HUES64 (cell line): Measurements from ENCODE around the gene FGD4.
"Not testable (repeated sequence)": the region's sequence is repeated elsewhere in the genome, so short reads cannot be mapped to it uniquely, and the experiment has no call there.

Experiments
- H3K27ac ChIP-seq: 2 replicates; pipeline ENCODE4 v1.7.0; 2013; ENCODE audit warnings: low read depth, low read length, inconsistent platforms
- H3K27me3 ChIP-seq: 2 replicates; pipeline ENCODE4 v1.6.1; 2013; ENCODE audit warnings: mild to moderate bottlenecking, low read length; ENCODE audit not compliant: insufficient read depth
- H3K36me3 ChIP-seq: 2 replicates; pipeline ENCODE4 v1.6.1; 2013; ENCODE audit warnings: mild to moderate bottlenecking, low read length; ENCODE audit not compliant: insufficient read depth
- H3K4me1 ChIP-seq: 2 replicates; pipeline ENCODE4 v1.6.1; 2013; ENCODE audit warnings: mild to moderate bottlenecking, low read length, moderate library complexity; ENCODE audit not compliant: insufficient read depth
- H3K4me3 ChIP-seq: 2 replicates; pipeline ENCODE4 v1.5.1; 2013; ENCODE audit warnings: mild to moderate bottlenecking, low read length, moderate library complexity
- H3K9ac ChIP-seq: 2 replicates; pipeline ENCODE4 v1.6.1; 2013; ENCODE audit warnings: mild to moderate bottlenecking, low read depth, low read length
- H3K9me3 ChIP-seq: 2 replicates; pipeline ENCODE4 v1.6.1; 2013; ENCODE audit warnings: low read depth, low read length; ENCODE audit not compliant: insufficient read depth
- WGBS: fragments of 150-250, 120-280 bp; methylation state at CpG from one replicate; pipeline ENCODE4 v1.1.7; 2013; ENCODE audit warnings: missing lambda C conversion rate; 5-methylcytosine and 5-hydroxymethylcytosine counted together

Gene FGD4

GRCh38 chr12:32562413-32562812 is 163.1 kb downstream of the FGD4 start:
- peak overlapping the region; percentile 13; the same call in 1 of the 2 replicates for H3K9ac ChIP-seq
- peaks cover 53% of the 10 kb centered on the region for H3K4me1 ChIP-seq
- not testable (repeated sequence) for H3K27ac ChIP-seq, H3K27me3 ChIP-seq, H3K9me3 ChIP-seq, H3K4me3 ChIP-seq
- H3K36me3 ChIP-seq, result peaks cover 17% of the 10 kb centered on the region
- no CpG with 5 or more reads among the region's 6 CpGs for WGBS

GRCh38 chr12:32566663-32567295 is 167.4 kb downstream of the FGD4 start:
- no peak overlapping the region for H3K4me3 ChIP-seq
- H3K36me3 ChIP-seq, result peaks cover 17% of the 10 kb centered on the region
- no peaks in the 10 kb centered on the region for H3K27me3 ChIP-seq
- WGBS, result 26% methylated on average over 1 of the region's 2 CpGs
- H3K4me1 ChIP-seq, result peaks cover 47% of the 10 kb centered on the region
- no peak overlapping the region for H3K9ac ChIP-seq
- peaks cover 3% of the 10 kb centered on the region; the same call in 1 of the 2 replicates for H3K9me3 ChIP-seq
- no peak overlapping the region; the same call in 1 of the 2 replicates for H3K27ac ChIP-seq

GRCh38 chr12:32567296-32567674 is 167.9 kb downstream of the FGD4 start:
- H3K4me1 ChIP-seq, result peaks cover 42% of the 10 kb centered on the region
- H3K27ac ChIP-seq, result no peak overlapping the region; the same call in 1 of the 2 replicates
- no peak overlapping the region for H3K9ac ChIP-seq
- H3K36me3 ChIP-seq, result peaks cover 17% of the 10 kb centered on the region
- H3K4me3 ChIP-seq, result no peak overlapping the region
- no peaks in the 10 kb centered on the region for H3K27me3 ChIP-seq
- WGBS, result 88% methylated on average over 4 of the region's 6 CpGs
- peaks cover 3% of the 10 kb centered on the region; the same call in 1 of the 2 replicates for H3K9me3 ChIP-seq

- WGBS, result 82% methylated on average over 1 of the region's 1 CpG
- Histone ChIP-seq H3K36me3 (peaks cover 17% of the 10 kb centered on the region), H3K27me3 (no peaks in the 10 kb centered on the region), H3K9me3 (peaks cover 3% of the 10 kb centered on the region; the same call in 1 of the 2 replicates), H3K4me3 (no peak overlapping the region), H3K27ac (no peak overlapping the region), H3K9ac (no peak overlapping the region), H3K4me1 (peaks cover 42% of the 10 kb centered on the region)
These were observed 168.9 kb downstream of the FGD4 start for GRCh38 chr12:32568228-32568627.

GRCh38 chr12:32569259-32569658 is 169.9 kb downstream of the FGD4 start:
- H3K9me3 ChIP-seq, result no peaks in the 10 kb centered on the region
- H3K27me3 ChIP-seq, result no peaks in the 10 kb centered on the region
- peaks cover 42% of the 10 kb centered on the region for H3K4me1 ChIP-seq
- peaks cover 13% of the 10 kb centered on the region for H3K36me3 ChIP-seq
- H3K4me3 ChIP-seq, result no peak overlapping the region
- 68% methylated on average over 2 of the region's 2 CpGs for WGBS
- no peak overlapping the region for H3K9ac ChIP-seq
- H3K27ac ChIP-seq, result no peak overlapping the region

- peaks cover 44% of the 10 kb centered on the region for H3K36me3 ChIP-seq
- WGBS, result 100% methylated on average over 1 of the region's 1 CpG
These were observed 175.2 kb downstream of the FGD4 start for GRCh38 chr12:32574585-32574984.

GRCh38 chr12:32577328-32577727 is 178.0 kb downstream of the FGD4 start:
- no peaks in the 10 kb centered on the region for H3K27me3 ChIP-seq
- no peak overlapping the region for H3K27ac ChIP-seq
- no peaks in the 10 kb centered on the region; the same call in 1 of the 2 replicates for H3K9me3 ChIP-seq
- peaks cover 66% of the 10 kb centered on the region for H3K36me3 ChIP-seq
- H3K9ac ChIP-seq, result no peak overlapping the region
- H3K4me1 ChIP-seq, result no peaks in the 10 kb centered on the region
- H3K4me3 ChIP-seq, result no peak overlapping the region
- 95% methylated on average over 2 of the region's 2 CpGs for WGBS

More at GRCh38 chr12:32574585-32574984, 175.2 kb downstream of the FGD4 start:
- H3K4me1 ChIP-seq, result 0 out of 2 replicates have a peak, but pooled peaks cover under 1% of the 10 kb centered on the region
- H3K27me3 ChIP-seq, result no peaks in the 10 kb centered on the region
- H3K27ac ChIP-seq, result no peak overlapping the region
- no peak overlapping the region for H3K9ac ChIP-seq
- H3K9me3 ChIP-seq, result no peaks in the 10 kb centered on the region; the same call in 1 of the 2 replicates
- no peak overlapping the region for H3K4me3 ChIP-seq

- H3K9me3 ChIP-seq, result no peaks in the 10 kb centered on the region
- H3K9ac ChIP-seq, result no peak overlapping the region
- H3K27me3 ChIP-seq, result no peaks in the 10 kb centered on the region
- H3K4me1 ChIP-seq, result no peaks in the 10 kb centered on the region
- 100% methylated on average over 1 of the region's 1 CpG for WGBS
- no peak overlapping the region for H3K4me3 ChIP-seq
- peaks cover 46% of the 10 kb centered on the region for H3K36me3 ChIP-seq
- H3K27ac ChIP-seq, result no peak overlapping the region
These were observed 184.2 kb downstream of the FGD4 start for GRCh38 chr12:32583534-32583933.

GRCh38 chr12:32585680-32586079 is 186.3 kb downstream of the FGD4 start:
- Histone ChIP-seq H3K27me3 (no peaks in the 10 kb centered on the region), H3K4me1 (no peaks in the 10 kb centered on the region), H3K4me3 (no peak overlapping the region), H3K9ac (no peak overlapping the region), H3K27ac (no peak overlapping the region), H3K9me3 (no peaks in the 10 kb centered on the region), H3K36me3 (peaks cover 51% of the 10 kb centered on the region)
- WGBS, result 95% methylated on average over 5 of the region's 5 CpGs

- Histone ChIP-seq H3K9me3 (no peaks in the 10 kb centered on the region), H3K27ac (no peak overlapping the region), H3K4me3 (no peak overlapping the region), H3K27me3 (no peaks in the 10 kb centered on the region), H3K4me1 (no peaks in the 10 kb centered on the region), H3K36me3 (peaks cover 51% of the 10 kb centered on the region), H3K9ac (no peak overlapping the region)
- 92% methylated on average over 1 of the region's 2 CpGs for WGBS
These were observed 187.0 kb downstream of the FGD4 start for GRCh38 chr12:32586390-32586789.

GRCh38 chr12:32587581-32588495 is 188.5 kb downstream of the FGD4 start:
- Histone ChIP-seq H3K9ac (no peak overlapping the region), H3K27me3 (no peaks in the 10 kb centered on the region), H3K27ac (no peak overlapping the region), H3K4me1 (no peaks in the 10 kb centered on the region), H3K4me3 (no peak overlapping the region), H3K9me3 (no peaks in the 10 kb centered on the region), H3K36me3 (peaks cover 47% of the 10 kb centered on the region)
- 98% methylated on average over 4 of the region's 4 CpGs for WGBS
